NCI-H460 (cell line): ENCODE data around the gene IMP3. TPM values are rescaled to one million over a fixed set of nuclear protein-coding genes. Genes with fewer than 3 reads are reported as not detected.

Source experiments
- DNase-seq: peaks from one replicate; pipeline ENCODE4 v3.0.0-alpha.2; 2016; ENCODE audit warnings: low read depth; ENCODE audit errors: extremely low read depth
- total RNA-seq: library from RNA; depleted of rRNA; stranded (reverse); fragments of >200 nt; shearing (Covaris generic); gene quantifications from 2 replicates; pipeline ENCODE4 v1.2.3, GENCODE V29; 2014

Gene IMP3
- total RNA-seq, 1 experiment from 2014 or later = 59.8 TPM

DNA sequence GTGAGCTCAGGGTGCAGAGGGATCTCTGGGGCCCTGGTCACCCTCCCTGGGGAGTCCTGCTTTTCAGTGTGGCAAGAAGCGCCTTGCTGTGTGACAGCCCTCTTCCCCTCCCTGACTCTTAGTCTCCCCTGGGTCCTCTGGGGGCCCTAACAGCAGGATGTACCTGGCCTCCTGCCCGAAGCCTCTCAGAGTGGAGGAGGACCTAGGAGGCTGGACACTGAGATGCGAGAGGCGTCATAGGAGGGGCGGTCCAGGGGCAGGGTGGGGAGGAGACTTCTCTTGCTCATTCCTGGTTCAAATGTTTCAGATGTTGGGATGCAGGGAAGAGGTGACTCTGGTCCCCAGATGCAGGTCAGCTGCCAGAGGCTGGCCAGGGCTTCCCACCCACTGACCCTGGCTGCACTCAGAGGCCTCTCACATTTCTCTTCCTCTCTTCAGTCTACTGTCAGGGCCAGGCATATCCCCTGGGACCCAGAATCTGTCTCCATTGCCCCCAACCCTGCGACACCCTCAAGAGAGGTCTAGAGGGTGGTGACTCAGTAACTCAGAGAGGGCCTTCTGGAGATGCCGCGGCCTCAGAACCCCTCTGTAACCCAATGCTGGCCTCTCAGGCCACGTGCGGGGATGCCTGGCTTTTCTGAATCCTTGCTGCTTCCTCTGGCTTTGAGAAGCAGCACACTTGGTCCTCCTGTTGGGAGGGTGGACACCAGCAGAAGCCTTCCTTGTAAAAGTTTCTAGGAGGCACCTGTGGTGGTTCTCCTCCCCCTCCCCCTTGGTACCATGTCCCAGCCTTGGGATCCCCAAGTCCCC is 33.6 kb upstream of the IMP3 start:
- no peak for DNase-seq

DNA sequence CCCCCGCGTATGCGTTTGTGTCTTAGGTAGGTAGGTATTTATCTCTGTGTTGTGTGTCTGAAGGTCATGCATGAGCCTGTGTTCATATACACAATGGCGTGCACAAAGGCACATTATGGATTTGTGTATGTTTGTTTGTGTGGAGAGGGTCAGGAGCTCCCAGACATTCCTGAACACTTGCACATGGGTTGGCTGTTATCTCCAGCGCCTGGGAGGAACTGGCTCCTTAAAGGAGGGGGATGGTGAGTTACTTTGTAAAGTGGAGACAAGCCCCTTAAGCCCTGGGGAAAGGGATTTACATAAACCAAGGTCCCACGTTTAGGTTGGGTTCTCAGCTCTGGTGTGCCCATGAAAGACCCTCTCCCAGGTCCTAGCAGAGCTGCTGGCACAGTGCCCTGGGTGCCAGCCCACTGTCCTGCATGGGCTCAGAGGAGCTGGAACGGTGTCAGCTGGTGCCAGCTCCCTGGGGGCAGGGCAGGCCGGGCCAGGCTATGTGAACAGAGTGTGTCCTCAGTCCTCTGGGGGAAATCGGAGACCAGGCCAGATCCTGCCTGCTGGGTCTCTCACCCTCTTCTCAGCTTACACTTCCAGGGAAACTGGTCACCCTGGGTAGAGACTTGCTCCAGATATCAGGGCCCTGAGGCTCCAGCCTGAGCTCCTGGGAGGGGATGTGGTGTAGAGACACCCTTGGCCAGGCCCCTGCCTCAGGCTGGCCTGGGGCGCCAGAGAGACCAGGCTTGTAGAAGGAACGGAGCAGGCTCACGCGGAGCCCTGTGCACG is 32.8 kb upstream of the IMP3 start:
- no peak for DNase-seq

GRCh38 chr15:75671730-75672602 is 31.9 kb upstream of the IMP3 start:
- no peak for DNase-seq

DNA sequence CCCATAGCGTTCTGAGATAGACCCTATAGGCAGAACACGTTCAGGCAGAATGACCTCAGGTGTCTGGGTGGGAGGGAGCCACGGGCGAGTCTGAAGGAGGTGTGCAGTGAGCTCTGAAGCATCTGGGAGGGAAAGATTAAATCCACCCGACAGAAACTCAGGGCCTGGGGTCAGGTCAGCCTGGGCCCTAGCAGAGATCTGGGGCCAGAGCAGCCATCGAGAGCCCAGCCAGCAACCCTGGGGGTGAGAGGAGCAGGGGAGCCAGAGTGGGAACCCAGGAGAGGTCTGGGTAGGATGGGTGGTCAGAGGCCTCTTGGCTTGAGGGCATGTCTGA is 29.8 kb upstream of the IMP3 start:
- DNase-seq = no peak

DNA sequence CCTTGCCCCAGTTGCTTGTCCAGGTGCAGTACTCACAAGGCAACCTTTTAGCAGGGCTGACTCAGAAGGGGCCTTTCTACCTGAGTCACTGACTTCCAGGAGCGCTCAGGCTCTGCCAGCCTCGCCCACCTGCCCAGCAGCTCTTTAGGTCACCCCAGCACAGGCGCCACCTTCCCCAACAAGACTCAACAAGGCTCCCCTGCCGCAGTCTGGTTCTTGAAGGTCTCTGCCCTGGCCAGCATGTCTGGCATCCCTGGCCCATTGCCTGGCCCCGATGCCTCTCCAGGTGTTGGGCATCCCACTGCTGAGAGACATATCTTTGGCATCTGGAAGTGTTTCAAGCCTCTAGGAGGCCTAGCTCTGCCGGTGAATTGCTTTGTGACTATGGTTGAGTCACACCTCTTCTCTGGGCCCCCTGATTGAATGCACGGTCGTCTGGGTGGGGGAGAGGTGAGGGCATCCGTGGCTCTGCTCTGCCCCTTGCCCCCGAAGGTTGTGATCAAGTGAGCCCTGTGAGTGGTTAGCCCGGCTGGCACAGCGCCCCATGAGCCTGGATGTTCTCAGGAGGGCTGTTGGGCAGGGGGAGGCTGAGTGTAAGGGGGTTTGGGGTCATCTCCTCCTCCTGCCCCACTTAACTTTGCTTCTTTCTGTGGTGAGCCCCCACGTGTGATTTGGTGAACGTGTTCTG is 29.3 kb upstream of the IMP3 start:
- no peak for DNase-seq

GRCh38 chr15:75666823-75667501 is 26.9 kb upstream of the IMP3 start:
- peak; percentile 80 for DNase-seq

GRCh38 chr15:75663931-75664421 is 24.0 kb upstream of the IMP3 start:
- no peak for DNase-seq

- no peak for DNase-seq
Measured at GRCh38 chr15:75662823-75663519, 22.9 kb upstream of the IMP3 start.

DNA sequence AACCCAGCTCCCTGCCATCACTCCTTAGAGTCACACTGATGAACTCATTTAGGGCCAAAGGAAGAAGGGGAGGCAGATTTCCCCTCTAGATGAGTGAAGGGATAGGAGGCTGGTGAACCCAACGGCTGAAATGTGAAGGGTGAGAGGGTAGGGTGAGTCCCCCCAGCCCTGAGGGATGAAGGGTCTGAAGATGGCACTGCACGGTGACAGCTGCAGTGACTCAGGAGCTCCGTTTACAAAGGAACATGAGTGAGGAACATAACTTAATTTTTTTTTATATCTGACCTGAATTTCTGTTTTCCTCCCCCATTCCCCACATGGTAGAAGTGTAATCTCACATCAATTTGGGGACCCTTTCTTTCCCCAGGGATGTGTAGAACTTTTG is 21.7 kb upstream of the IMP3 start:
- DNase-seq = no peak

DNA sequence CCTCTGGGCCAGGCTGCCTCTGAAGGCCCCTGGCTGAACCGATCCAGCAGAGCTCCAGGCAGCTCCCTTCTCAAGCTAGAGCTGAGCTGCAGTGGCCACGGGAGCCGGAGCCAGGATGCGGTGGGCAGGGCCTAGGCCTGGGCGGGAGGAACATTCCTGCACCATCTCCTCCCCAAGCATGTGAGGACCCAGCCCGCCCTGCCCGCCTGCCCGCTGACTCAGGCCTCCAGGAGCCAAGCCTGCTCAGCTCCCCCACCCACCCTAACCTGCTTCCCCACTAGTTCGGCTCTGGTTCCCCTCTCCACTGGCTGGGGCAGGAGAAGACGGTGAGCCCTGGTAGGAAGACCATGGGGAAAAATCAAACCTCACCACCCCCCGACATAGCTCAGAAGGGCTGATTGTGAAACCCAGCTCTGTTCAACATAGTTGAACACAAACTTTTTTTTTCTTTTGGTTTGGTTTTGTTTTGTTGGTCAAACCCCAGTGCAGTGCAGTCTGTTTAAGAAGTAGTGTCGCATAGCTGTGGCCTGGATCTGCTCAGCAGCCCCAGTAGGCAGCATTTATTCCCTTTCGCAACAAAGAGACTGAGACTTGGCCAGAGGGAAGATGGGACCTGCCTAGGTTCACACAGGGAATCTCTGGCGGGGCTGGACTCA is 21.2 kb upstream of the IMP3 start:
- peak; percentile 38 for DNase-seq

GRCh38 chr15:75659928-75660645 is 20.1 kb upstream of the IMP3 start:
- DNase-seq = no peak

DNA sequence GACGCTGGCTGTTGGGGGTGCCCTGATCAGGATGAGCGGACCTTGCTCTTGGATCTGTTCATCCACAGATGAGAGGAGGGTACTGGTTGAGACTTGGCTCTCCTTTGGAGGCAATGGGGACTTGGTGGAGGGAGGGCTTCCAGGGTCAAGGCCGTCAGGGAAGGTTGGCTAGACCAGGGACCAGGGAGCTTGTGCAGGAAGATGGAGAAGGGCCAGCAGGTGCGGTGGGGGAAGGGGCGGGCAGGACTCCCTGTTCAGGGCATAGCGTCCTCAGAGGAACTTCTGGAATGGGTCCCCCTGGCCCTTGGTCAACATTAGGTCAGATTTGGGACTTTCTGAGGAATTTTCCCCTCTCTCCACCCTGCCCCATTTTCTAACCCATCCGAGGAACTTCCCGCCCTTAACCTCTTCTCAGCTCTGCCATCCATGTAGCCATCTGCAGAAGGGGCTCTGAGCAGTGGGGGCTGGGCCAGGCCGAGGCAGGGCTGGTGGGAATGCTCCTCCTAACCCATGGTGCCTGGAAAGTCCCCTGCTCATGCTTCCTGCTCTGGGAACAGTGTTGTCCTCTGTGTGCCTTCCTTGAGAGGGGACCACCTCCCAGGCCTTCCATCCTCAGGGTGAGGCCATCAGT is 19.2 kb upstream of the IMP3 start:
- DNase-seq = no peak

DNA sequence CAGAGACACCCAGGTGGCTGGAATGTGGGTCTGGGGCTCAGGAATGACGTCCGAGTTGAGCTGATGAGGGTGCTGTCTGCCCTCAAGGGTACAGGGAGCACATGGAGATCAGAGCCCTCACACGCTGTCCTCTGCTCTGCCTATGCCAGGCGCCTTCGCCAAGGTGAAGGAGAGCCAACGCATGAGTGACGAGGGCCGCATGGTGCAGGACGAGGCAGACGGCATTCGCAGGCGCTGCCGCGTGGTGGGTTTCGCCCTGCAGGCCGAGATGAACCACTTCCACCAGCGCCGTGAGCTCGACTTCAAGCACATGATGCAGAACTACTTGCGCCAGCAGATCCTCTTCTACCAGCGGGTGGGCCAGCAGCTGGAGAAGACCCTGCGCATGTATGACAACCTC is 16.8 kb upstream of the IMP3 start:
- DNase-seq = no peak

DNA sequence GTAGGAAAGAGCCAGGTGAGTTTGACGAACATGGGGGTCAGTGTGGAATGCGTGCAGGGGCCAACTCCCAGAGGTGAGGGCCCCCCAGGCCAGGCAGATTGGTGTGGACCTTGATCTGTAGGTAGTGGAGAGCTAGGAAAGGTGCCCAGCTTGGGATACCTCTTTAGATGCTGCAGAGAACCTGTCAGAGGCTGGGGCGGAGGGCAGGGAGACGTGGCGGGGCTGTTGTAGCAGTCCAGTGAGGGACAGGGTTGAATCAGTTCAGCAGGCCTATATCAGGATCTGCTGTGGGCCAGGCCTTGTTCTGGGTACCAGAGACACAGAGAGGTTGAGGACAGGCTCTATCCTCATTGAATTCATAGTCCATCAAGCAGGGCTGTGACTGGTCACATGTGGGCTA is 16.3 kb upstream of the IMP3 start:
- DNase-seq = no peak

DNA sequence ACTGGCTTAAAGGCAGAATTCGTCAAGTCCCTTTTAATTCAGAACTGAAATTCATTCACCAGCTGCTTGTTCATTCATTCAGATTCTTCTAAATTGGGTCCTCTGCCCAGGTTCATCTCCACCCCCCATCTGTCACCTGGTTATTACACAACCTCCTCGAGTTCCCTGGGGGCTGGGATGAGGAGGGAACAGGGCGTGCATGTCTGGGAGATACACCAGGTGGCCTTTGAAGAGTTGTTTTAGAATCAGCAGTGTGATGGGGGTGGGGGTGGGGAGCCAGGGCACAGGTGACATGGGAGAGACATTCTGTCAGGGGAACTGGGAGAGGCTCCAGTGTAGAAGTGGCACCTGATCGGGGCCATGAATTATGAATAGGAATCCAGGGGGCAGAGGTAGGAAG is 15.9 kb upstream of the IMP3 start:
- no peak for DNase-seq

DNA sequence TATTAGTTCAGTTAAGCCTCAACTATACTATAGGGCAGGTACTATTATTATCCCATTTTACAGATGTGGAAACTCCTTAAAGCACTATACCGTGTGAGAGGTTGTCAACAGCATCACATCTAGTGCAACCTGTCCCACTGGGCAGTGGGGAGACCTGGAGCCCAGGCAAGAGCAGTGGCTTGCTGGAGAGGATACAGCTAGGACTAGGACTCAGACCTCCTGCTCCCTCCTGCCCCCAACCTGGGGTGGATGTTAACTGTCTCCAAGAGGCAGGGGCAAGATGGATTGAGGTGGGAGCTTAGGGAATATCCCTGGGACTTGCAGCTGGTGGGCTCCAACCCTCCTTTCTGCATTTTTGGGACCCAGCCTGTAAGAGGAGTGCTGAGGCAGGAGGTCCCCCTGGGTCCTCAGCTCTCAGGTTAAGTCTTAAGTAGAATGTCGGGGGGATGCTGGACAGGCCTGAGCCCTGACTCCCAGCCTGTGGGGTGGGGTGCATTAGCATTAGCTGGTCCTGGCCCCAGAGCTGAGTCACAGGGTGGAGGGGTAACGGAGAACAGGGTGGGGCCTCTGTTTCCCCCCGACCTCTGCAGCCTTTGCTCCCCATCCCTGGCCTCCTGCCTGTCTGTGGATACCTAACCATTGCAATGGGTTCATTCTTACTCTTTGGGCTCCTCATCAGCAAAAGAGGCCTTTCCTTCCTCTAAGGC is 14.3 kb upstream of the IMP3 start:
- DNase-seq = no peak

DNA sequence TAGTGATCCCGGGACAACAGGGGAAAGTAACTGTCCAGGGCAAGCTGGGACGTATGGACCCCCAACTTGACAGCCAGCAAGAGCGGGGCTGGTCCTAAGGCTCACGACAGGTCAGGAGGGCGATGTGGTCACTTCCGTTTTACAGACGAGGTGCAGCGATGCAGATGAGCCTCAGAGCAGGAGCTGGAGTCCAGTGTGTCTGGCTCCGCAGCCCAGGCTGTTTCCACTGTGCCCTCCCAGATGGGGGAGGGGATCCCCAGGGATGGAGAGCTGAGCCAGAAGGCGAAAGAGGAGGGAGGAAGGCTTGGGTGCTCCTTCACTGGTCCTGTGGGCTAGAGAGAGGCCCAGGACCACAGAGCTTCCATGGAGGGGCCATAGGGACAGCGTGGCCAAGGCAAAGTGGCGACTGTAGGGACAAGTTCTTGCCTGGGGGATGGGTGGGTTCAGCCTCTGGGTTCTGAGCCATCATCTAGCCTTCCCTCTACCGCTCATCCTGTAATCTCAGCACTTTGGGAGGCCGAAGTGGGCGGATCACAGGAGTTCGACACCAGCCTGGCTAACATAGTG is 13.4 kb upstream of the IMP3 start:
- DNase-seq = no peak
